BE2C (cell line): ENCODE results near the gene AGBL1.

Experiments
- DNase-seq: peaks from one replicate; pipeline ENCODE4 v3.0.0-alpha.2; 2020
- H3K27me3 ChIP-seq: fragments of 250-450 bp; sonication (Bioruptor Pico); 2 replicates; pipeline ENCODE4 v1.5.1; 2020; ENCODE audit warnings: mild to moderate bottlenecking
- H3K36me3 ChIP-seq: fragments of 250-450 bp; sonication (Bioruptor Pico); 2 replicates; pipeline ENCODE4 v1.5.1; 2020; ENCODE audit warnings: mild to moderate bottlenecking
- H3K4me1 ChIP-seq: fragments of 250-450 bp; sonication (Bioruptor Pico); 2 replicates; pipeline ENCODE4 v1.5.1; 2020
- H3K4me3 ChIP-seq: 2 replicates; pipeline ENCODE4 v1.5.1; 2011; ENCODE audit warnings: low read depth, low read length
- H3K9me3 ChIP-seq: fragments of 250-450 bp; sonication (Bioruptor Pico); 2 replicates; pipeline ENCODE4 v1.5.1; 2020
- TF ChIP-seq, protein P1 (sequence below): IDR thresholded peaks from 2 replicates; pipeline ENCODE4 v1.5.1; 2012; ENCODE audit warnings: mild to moderate bottlenecking, low read depth, low read length

Gene AGBL1

DNA sequence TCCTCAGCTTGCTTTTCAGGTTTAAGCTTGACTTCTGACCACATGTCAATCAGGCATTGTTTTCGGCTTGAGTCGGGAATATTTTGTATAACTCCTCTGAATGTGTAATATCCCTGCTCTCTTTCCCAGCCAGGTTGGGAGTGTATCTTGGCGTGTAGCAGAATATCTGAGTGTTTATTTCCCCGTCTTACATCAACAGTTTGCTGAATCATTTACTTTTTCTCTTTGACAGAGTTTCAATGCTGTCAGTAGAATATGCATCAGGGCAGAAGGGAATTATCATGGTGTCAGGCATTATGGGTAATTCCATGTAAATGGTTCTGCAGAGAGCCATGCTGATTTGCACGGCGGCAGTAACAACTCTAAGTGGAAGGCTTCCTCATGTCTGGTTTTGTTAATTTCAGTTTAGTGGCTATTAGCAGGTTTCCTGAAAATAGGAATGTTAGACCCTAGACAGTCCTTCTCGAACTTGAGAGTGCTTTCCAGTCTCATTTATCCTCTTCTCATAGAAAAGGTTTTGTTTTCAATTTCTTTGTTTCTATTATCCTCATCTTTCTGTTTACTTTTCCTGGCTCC is 566.3 kb downstream of the AGBL1 start:
- no peak for DNase-seq
- no peaks in the 10 kb centered on the region for H3K36me3 ChIP-seq
- H3K4me3 ChIP-seq = no peak overlapping the region
- no peaks in the 10 kb centered on the region for H3K27me3 ChIP-seq
- no peaks in the 10 kb centered on the region for H3K4me1 ChIP-seq
- no peaks in the 10 kb centered on the region for H3K9me3 ChIP-seq
- TF ChIP-seq, protein P1, sequence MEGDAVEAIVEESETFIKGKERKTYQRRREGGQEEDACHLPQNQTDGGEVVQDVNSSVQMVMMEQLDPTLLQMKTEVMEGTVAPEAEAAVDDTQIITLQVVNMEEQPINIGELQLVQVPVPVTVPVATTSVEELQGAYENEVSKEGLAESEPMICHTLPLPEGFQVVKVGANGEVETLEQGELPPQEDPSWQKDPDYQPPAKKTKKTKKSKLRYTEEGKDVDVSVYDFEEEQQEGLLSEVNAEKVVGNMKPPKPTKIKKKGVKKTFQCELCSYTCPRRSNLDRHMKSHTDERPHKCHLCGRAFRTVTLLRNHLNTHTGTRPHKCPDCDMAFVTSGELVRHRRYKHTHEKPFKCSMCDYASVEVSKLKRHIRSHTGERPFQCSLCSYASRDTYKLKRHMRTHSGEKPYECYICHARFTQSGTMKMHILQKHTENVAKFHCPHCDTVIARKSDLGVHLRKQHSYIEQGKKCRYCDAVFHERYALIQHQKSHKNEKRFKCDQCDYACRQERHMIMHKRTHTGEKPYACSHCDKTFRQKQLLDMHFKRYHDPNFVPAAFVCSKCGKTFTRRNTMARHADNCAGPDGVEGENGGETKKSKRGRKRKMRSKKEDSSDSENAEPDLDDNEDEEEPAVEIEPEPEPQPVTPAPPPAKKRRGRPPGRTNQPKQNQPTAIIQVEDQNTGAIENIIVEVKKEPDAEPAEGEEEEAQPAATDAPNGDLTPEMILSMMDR = no peak

DNA sequence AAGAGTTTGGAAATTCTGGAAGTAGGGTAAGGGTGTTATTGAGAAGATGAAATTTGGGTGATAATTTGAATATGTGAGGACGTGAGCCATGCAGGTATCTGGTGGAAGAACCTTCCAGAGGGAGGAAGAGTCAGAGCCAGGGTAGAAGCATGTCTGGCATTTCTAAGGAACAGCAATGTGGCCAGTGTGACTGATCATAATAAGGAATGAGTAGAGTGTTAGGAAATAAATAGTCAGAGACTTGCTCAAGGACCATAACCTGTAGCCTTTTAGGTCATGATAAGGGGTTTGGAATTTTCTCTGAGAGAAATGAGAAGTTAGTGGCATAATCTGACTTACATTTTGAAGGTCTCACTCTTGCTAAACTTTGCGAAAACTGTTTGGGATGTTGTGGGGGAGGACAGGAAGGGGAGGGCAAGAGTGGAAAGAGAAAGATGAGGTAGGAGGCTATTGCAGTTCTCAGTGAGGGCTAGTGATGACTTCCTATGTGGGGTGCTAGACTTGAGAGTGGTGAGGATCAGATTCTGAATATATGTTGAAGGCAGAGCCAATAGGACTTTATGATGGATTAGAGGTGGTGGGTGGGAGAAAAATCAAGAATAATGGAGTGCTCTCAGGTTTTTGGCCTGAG is 568.3 kb downstream of the AGBL1 start:
- TF ChIP-seq, protein P1 = no peak
- H3K4me3 ChIP-seq = no peak overlapping the region
- H3K27me3 ChIP-seq = no peaks in the 10 kb centered on the region
- no peaks in the 10 kb centered on the region for H3K9me3 ChIP-seq
- no peaks in the 10 kb centered on the region for H3K4me1 ChIP-seq
- DNase-seq = no peak
- H3K36me3 ChIP-seq = no peaks in the 10 kb centered on the region

DNA sequence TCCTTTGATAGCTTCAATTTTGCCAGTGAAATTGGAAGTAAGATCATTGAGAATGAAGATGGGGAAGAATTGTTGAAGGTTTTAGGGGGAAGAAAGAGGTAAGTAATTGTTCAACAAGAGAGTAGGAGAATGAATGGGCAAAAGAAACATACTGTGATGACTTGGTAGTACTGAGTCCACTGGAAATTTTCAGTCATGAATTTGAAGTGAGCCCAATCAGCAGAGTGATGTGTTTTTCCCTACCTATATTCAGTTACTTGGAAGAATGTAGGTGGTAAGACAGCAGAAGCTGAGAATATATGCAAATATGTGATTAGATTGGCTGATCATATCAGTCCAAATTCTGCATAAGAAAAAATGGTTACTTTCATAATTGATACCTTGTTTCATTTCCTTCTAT is 569.6 kb downstream of the AGBL1 start:
- Histone ChIP-seq H3K4me1 (no peaks in the 10 kb centered on the region), H3K4me3 (no peak overlapping the region), H3K9me3 (no peaks in the 10 kb centered on the region), H3K27me3 (no peaks in the 10 kb centered on the region), H3K36me3 (no peaks in the 10 kb centered on the region)
- TF ChIP-seq, protein P1 = no peak
- DNase-seq = no peak

DNA sequence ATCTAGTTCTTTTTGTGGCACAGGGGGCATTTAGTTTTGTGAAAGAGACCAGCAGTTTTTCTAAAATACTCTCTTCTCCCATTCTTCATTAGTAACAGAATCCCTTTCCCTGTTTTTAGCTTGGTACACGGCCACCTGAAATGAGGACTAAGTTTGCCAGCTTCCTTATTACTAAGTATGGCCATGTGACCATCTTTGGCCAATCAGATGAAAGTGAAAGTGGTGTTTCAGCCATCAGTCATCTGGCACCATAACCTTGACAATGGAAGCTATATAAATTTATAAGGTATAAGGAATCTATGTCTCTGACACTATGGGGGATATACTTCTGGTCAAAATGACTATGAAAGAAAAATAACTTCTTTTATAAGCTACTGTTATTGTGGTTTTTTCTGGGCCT is 570.4 kb downstream of the AGBL1 start:
- H3K36me3 ChIP-seq = no peaks in the 10 kb centered on the region
- H3K4me3 ChIP-seq = no peak overlapping the region
- TF ChIP-seq, protein P1 = no peak
- no peaks in the 10 kb centered on the region for H3K27me3 ChIP-seq
- DNase-seq = no peak
- no peaks in the 10 kb centered on the region for H3K4me1 ChIP-seq
- no peaks in the 10 kb centered on the region for H3K9me3 ChIP-seq

DNA sequence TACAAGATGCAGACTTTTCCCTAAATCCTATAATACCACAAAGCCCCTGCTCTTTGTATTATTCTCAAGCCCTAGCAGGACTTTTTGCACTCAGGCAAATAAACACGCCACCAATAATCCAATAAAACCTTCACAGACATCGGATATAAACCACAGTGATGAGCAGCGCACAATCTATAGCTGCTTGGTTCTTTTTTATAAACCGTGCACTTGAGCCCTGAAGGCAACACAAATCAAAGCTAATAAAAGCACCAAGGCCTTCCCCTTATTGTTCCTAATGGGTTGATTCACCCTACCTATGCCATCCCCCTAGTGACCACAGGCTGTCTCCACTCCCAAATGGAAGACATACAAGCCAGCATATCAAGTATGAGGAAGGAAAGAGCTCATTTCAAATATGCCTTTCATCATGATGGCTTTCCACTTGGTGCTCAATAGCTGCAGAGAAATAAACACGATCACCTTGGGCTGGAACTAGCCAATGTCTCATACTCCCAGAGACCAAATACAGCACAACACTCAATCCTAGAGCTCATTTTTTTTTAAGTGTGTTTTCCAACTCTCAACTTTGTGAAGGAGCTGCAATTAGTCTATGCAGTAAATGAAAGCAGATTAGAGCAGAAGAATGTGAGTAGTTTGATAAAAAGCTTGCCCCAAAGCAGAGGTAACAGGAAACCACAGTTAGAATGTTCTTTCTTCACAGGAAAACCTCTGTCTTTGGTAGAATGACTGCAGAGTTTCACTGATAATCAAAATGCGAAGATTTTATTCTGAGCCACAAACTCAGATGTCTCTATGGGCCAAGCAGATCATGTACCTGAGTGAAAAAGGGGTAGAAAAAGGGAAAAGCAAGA is 573.9 kb downstream of the AGBL1 start:
- no peaks in the 10 kb centered on the region; the same call in 1 of the 2 replicates for H3K9me3 ChIP-seq
- no peaks in the 10 kb centered on the region for H3K36me3 ChIP-seq
- H3K4me1 ChIP-seq = no peaks in the 10 kb centered on the region
- TF ChIP-seq, protein P1 = no peak
- no peak for DNase-seq
- no peaks in the 10 kb centered on the region for H3K27me3 ChIP-seq
- H3K4me3 ChIP-seq = no peak overlapping the region
